ENCODE measurements around the gene CLNK.

- TF ChIP-seq CTCF (IDR thresholded peaks at IDR 0.05 in 2 of 3, conservative IDR thresholded peaks at IDR 0.05 in 1 of 3; ENCODE audit: borderline replicate concordance in 1 of 3, insufficient read depth in 1 of 3, low read depth in 2 of 3, low read length in 2 of 3) (no peak), POLR2A (IDR thresholded peaks at IDR 0.05; ENCODE audit: borderline replicate concordance, extremely low read depth, insufficient read depth, insufficient read length) (no peak)
Measured at GRCh38 chr4:10659251-10659650, 25.3 kb downstream of the CLNK start.

All from HCT116 (cell line).